K562 (cell line): ENCODE results near the gene KL. TPM values are rescaled to one million over a fixed set of nuclear protein-coding genes. Genes with fewer than 3 reads are reported as not detected.

Source experiments
- ATAC-seq: fragments of 200-7000 bp; cut with Tn5 transposase; 3 replicates; pipeline ENCODE4 v1.9.1; 2020; ENCODE audit warnings: moderate library complexity
- BruUV-seq: library from RNA; stranded (reverse); fragments of 400-500 nt; replicated peaks from 2 replicates; lab custom pipeline; 2021; lab: Mats Ljungman, UMichigan
- CTCF ChIA-PET: fragments of 300-600 bp; formaldehyde crosslinking; extraction: SDS; loops from one replicate; lab custom pipeline; 2021; ENCODE audit warnings: low intra/inter-chr PET ratio; lab: Yijun Ruan, JAX
- POLR2A ChIA-PET: fragments of 300-600, 350-650 bp; sonication (Branson Sonifier 250); formaldehyde crosslinking; extraction: SDS; loops from one replicate; lab custom pipeline; 2021; ENCODE audit warnings: antibody characterized with exemption, inconsistent platforms; lab: Yijun Ruan, JAX
- DNase-seq, 4 experiments: peaks; one replicate each; pipeline versions ENCODE4 v3.0.0 to v3.0.0-alpha.2; 2011 to 2018; ENCODE audit warnings: low spot score in 3 of 4, mixed read lengths in 3 of 4; ENCODE audit errors: extremely low read depth in 1 of 4
- FAIRE-seq: peaks from 2 replicates; lab custom pipeline; 2011; peaks lifted over from hg19 to GRCh38; lab: Jason Lieb, UNC
- H2AFZ ChIP-seq: 2 replicates; pipeline ENCODE4 v1.6.0; 2011; ENCODE audit warnings: low read depth, low read length, control low read depth, inconsistent platforms
- H3K27ac ChIP-seq: fragments of 200-600 bp; 3 replicates; pipeline ENCODE4 v1.8.0; 2011; ENCODE audit warnings: low read depth, mild to moderate bottlenecking, control low read depth, inconsistent platforms, low read length, moderate library complexity, mixed read lengths; ENCODE audit errors: extremely low read depth
- H3K27me3 ChIP-seq, 2 experiments: fragments of 300-600 bp in 1 of 2; 2 replicates in 1 of 2; 3 replicates in 1 of 2; pipeline versions ENCODE4 v1.6.0 to v1.8.0; 2011; ENCODE audit warnings: inconsistent platforms in 2 of 2, low read length in 2 of 2, mild to moderate bottlenecking in 1 of 2, mixed read lengths in 1 of 2, moderate library complexity in 1 of 2; ENCODE audit not compliant: control insufficient read depth in 2 of 2, insufficient read depth in 2 of 2
- H3K36me3 ChIP-seq: fragments of 300-600 bp; 3 replicates; pipeline ENCODE4 v1.8.0; 2011; ENCODE audit warnings: mild to moderate bottlenecking, low read length, inconsistent platforms; ENCODE audit not compliant: control insufficient read depth, insufficient read depth
- H3K4me1 ChIP-seq, 2 experiments: fragments of 200-600 bp in 1 of 2; replicated peaks in 1 of 2; 2 replicates in 1 of 2; 3 replicates in 1 of 2; pipeline versions ENCODE4 v1.5.1 to v1.8.0; 2011; ENCODE audit warnings: inconsistent platforms in 2 of 2, low read length in 2 of 2, mild to moderate bottlenecking in 1 of 2, mixed read lengths in 1 of 2, moderate library complexity in 1 of 2; ENCODE audit not compliant: control insufficient read depth in 2 of 2, insufficient read depth in 2 of 2
- H3K4me2 ChIP-seq: 2 replicates; pipeline ENCODE4 v1.6.1; 2011; ENCODE audit warnings: low read length, control low read depth, inconsistent platforms, mixed read lengths; ENCODE audit not compliant: insufficient read depth
- H3K4me3 ChIP-seq: fragments of 200-600 bp; sonication (generic), shearing (Covaris generic); 2 replicates; pipeline ENCODE4 v1.5.1; 2016; ENCODE audit warnings: control low read depth, inconsistent platforms
- H3K79me2 ChIP-seq: fragments of 200-600 bp; 3 replicates; pipeline ENCODE4 v1.8.0; 2011; ENCODE audit warnings: low read length, inconsistent platforms; ENCODE audit not compliant: control insufficient read depth, insufficient read depth
- H3K9ac ChIP-seq, 2 experiments: 2 replicates each; pipeline versions ENCODE4 v1.6.0 to v1.6.1; 2011; ENCODE audit warnings: low read depth in 2 of 2, low read length in 2 of 2, control low read depth in 1 of 2, inconsistent platforms in 1 of 2, mild to moderate bottlenecking in 1 of 2, mixed read lengths in 1 of 2; ENCODE audit not compliant: insufficient read depth in 1 of 2
- H3K9me1 ChIP-seq: one replicate; pipeline ENCODE4 v1.6.0; 2011; ENCODE audit warnings: inconsistent platforms, mild to moderate bottlenecking, low read length, moderate library complexity; ENCODE audit not compliant: control insufficient read depth, insufficient read depth
- H3K9me3 ChIP-seq: replicated peaks from 2 replicates; pipeline ENCODE4 v1.5.1; 2011; ENCODE audit warnings: low read depth, low read length, inconsistent platforms; ENCODE audit not compliant: control insufficient read depth, insufficient read depth
- H4K20me1 ChIP-seq: replicated peaks from 2 replicates; pipeline ENCODE4 v1.6.1; 2011; ENCODE audit warnings: low read length, inconsistent platforms, mixed read lengths; ENCODE audit not compliant: control insufficient read depth, insufficient read depth
- E2F1 ChIP-seq: sonication (generic); formaldehyde crosslinking; IDR thresholded peaks from 2 replicates; pipeline ENCODE4 v1.8.1; 2023; ENCODE audit warnings: mild to moderate bottlenecking, missing genetic modification reagents, moderate library complexity
- E4F1 ChIP-seq: fragments of 250-450 bp; sonication (Bioruptor Pico); IDR thresholded peaks from 2 replicates; pipeline ENCODE4 v1.5.0; 2021; ENCODE audit warnings: mild to moderate bottlenecking, borderline replicate concordance
- EWSR1 ChIP-seq: fragments of 450-650 bp; IDR thresholded peaks from 2 replicates; pipeline ENCODE4 v1.6.1; 2018; ENCODE audit warnings: borderline replicate concordance, mild to moderate bottlenecking, low read depth, moderate library complexity; ENCODE audit not compliant: partially characterized antibody
- HLTF ChIP-seq: fragments of 450-650 bp; IDR thresholded peaks from 2 replicates; pipeline ENCODE4 v1.6.1; 2016
- HSF4 ChIP-seq: fragments of 250-450 bp; sonication (Bioruptor Pico); IDR thresholded peaks from 2 replicates; pipeline ENCODE4 v2.1.2; 2022; ENCODE audit warnings: mild to moderate bottlenecking, moderate library complexity, borderline replicate concordance
- MYNN ChIP-seq, 2 experiments: sonication (generic); formaldehyde crosslinking in 1 of 2; IDR thresholded peaks; 2 replicates each; pipeline versions ENCODE4 v1.5.0 to v1.6.1; 2016 to 2020; ENCODE audit warnings: antibody characterized with exemption in 1 of 2, missing genetic modification reagents in 1 of 2
- NFIC ChIP-seq: fragments of 450-650 bp; IDR thresholded peaks from 2 replicates; pipeline ENCODE4 v1.6.1; 2017; ENCODE audit warnings: mild to moderate bottlenecking, inconsistent platforms
- SIN3A ChIP-seq, 2 experiments: fragments of 150-350 bp in 1 of 2; IDR thresholded peaks; 2 replicates each; pipeline ENCODE4 v1.6.1; 2011 to 2016; ENCODE audit warnings: borderline replicate concordance in 2 of 2, low read depth in 2 of 2, low read length in 2 of 2, mild to moderate bottlenecking in 2 of 2, moderate library complexity in 2 of 2; ENCODE audit not compliant: control insufficient read depth in 1 of 2
- SLC30A9 ChIP-seq: fragments of 250-450 bp; sonication (Bioruptor Pico); IDR thresholded peaks from 2 replicates; pipeline ENCODE4 v1.8.0; 2022; ENCODE audit warnings: mild to moderate bottlenecking, moderate library complexity
- SP2 ChIP-seq: IDR thresholded peaks from 2 replicates; pipeline ENCODE4 v1.6.1; 2011; ENCODE audit warnings: mild to moderate bottlenecking, low read depth, low read length, moderate library complexity; ENCODE audit not compliant: poor library complexity, severe bottlenecking; ENCODE audit errors: extremely low read depth
- VEZF1 ChIP-seq: fragments of 200-800 bp; sonication (Bioruptor generic); IDR thresholded peaks from 2 replicates; pipeline ENCODE4 v1.6.1; 2017; ENCODE audit warnings: missing genetic modification characterization, missing compliant biosample characterization
- ZNF174 ChIP-seq: fragments of 250-450 bp; sonication (Bioruptor Pico); IDR thresholded peaks from 2 replicates; pipeline ENCODE4 v1.4.0; 2020; ENCODE audit warnings: mild to moderate bottlenecking
- WGBS: fragments of 100-300 bp; shearing (Covaris generic); methylation state at CpG from one replicate; pipeline ENCODE4 v1.1.6; 2016; ENCODE audit warnings: low coverage, mixed read lengths; ENCODE audit not compliant: insufficient coverage; ENCODE audit errors: missing lambda C conversion rate; 5-methylcytosine and 5-hydroxymethylcytosine counted together
- in situ Hi-C: fragments of 300-500 bp; cut with MboI; formaldehyde crosslinking; loops from 4 replicates; pipeline ENCODE4 v1.15.0; 2018; ENCODE audit warnings: inconsistent platforms, mixed read lengths
- intact Hi-C: fragments of 100-400 bp; cut with micrococcal nuclease; formaldehyde crosslinking; loops from 2 replicates; pipeline ENCODE4 v1.14.2; 2022
- polyA plus RNA-seq, 8 experiments: library from polyadenylated mRNA; depleted of rRNA in 4 of 8; stranded (reverse) in 5 of 8; unstranded in 3 of 8; fragments of >200 nt; fragmentation: Nextera tagmentation in 2 of 8; fragmentation: Illumina TruSeq in 1 of 8; extraction: Ambion mirVana in 2 of 8; extraction: Trizol in 1 of 8; gene quantifications; 2 replicates each; pipeline versions ENCODE4 v1.2.1 to v1.2.3, GENCODE V29; 2011 to 2014; ENCODE audit warnings: inconsistent platforms in 1 of 8, missing spikeins in 1 of 8
- total RNA-seq, 7 experiments: library from RNA; depleted of rRNA in 6 of 7; stranded (reverse); fragments of >200 nt in 6 of 7; fragmentation: Illumina TruSeq in 2 of 7; extraction: Trizol in 2 of 7; gene quantifications; 2 replicates each; pipeline versions ENCODE4 v1.2.1 to v1.2.3, GENCODE V29; 2011 to 2021; ENCODE audit warnings: low replicate concordance in 1 of 7
- TF ChIP-seq, protein P1 (sequence below), 2 experiments: fragments of 150-350 bp in 1 of 2; IDR thresholded peaks; 2 replicates each; pipeline ENCODE4 v1.6.1; 2012 to 2016; ENCODE audit warnings: low read depth in 2 of 2, low read length in 2 of 2, mild to moderate bottlenecking in 1 of 2, moderate library complexity in 1 of 2

The KL gene
- total and polyA plus RNA-seq, 9 of the 15 experiments (the other 6 are each of a cell fraction or from before 2014, with no cell fraction given): not detected

DNA sequence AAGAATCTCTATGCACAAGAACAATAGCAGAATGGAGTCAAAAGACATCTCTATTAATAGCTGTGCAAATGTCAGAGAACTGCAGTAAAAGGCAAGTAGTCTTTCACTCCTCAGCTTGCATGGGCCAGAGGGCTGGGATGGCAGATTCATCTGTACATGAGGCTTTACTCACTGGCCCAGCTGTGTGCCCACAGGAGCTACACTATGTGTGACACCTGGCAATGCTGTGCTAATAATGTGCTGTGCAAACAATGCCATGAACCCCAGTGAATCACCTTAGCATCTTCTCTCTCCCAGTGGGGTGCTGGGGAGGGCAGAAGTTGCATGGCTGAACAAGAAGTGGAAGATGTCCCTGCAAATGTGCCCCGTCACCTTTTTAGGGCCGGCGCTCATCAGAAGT lies 73.1 kb downstream of the KL start:
- DNase-seq: no peak
- Histone ChIP-seq H3K27ac (no peak overlapping the region), H3K79me2 (no peaks in the 10 kb centered on the region), H3K27me3 (peaks cover 0 to 5% of the 10 kb centered on the region in 2 experiments; a peak in 1 of 5 replicates), H3K4me3 (no peak overlapping the region), H3K9me1 (no peaks in the 10 kb centered on the region), H2AFZ (no peak overlapping the region), H4K20me1 (no peaks in the 10 kb centered on the region), H3K9me3 (no peaks in the 10 kb centered on the region), H3K4me1 (no peaks in the 10 kb centered on the region), H3K9ac (no peak overlapping the region), H3K36me3 (no peaks in the 10 kb centered on the region), H3K4me2 (no peak overlapping the region)
- BruUV-seq: no TSS peak
- in situ Hi-C loops: no loop called here
- no peak for FAIRE-seq
- CTCF ChIA-PET: no interaction called here
- intact Hi-C loops: no loop called here
- WGBS: 3% methylated on average over 3 of the region's 3 CpGs
- POLR2A ChIA-PET: no interaction called here
- ATAC-seq: no peak
- TF ChIP-seq, protein P1, sequence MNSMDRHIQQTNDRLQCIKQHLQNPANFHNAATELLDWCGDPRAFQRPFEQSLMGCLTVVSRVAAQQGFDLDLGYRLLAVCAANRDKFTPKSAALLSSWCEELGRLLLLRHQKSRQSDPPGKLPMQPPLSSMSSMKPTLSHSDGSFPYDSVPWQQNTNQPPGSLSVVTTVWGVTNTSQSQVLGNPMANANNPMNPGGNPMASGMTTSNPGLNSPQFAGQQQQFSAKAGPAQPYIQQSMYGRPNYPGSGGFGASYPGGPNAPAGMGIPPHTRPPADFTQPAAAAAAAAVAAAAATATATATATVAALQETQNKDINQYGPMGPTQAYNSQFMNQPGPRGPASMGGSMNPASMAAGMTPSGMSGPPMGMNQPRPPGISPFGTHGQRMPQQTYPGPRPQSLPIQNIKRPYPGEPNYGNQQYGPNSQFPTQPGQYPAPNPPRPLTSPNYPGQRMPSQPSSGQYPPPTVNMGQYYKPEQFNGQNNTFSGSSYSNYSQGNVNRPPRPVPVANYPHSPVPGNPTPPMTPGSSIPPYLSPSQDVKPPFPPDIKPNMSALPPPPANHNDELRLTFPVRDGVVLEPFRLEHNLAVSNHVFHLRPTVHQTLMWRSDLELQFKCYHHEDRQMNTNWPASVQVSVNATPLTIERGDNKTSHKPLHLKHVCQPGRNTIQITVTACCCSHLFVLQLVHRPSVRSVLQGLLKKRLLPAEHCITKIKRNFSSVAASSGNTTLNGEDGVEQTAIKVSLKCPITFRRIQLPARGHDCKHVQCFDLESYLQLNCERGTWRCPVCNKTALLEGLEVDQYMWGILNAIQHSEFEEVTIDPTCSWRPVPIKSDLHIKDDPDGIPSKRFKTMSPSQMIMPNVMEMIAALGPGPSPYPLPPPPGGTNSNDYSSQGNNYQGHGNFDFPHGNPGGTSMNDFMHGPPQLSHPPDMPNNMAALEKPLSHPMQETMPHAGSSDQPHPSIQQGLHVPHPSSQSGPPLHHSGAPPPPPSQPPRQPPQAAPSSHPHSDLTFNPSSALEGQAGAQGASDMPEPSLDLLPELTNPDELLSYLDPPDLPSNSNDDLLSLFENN (IDR thresholded peaks at IDR 0.05; ENCODE audit: low read depth in 2 of 2, low read length in 2 of 2): no peak
- TF ChIP-seq HLTF: no peak
- no peak for TF ChIP-seq VEZF1
- TF ChIP-seq E2F1: no peak
- TF ChIP-seq HSF4 (CRISPR knock-in tag): no peak
- TF ChIP-seq SIN3A (IDR thresholded peaks at IDR 0.05; ENCODE audit: borderline replicate concordance in 2 of 2, control insufficient read depth in 1 of 2, low read depth in 2 of 2, low read length in 2 of 2): no peak
- TF ChIP-seq MYNN (IDR thresholded peaks at IDR 0.05): no peak
- TF ChIP-seq MYNN (CRISPR knock-in tag; IDR thresholded peaks at IDR 0.05): no peak
- no peak for TF ChIP-seq E4F1 (CRISPR knock-in tag)
- no peak for TF ChIP-seq SLC30A9 (CRISPR knock-in tag)
- TF ChIP-seq EWSR1: no peak
- no peak for TF ChIP-seq SP2
- TF ChIP-seq NFIC: no peak
- TF ChIP-seq ZNF174 (CRISPR knock-in tag): no peak
